A204.1 (cell line): ENCODE data around the gene SLC41A1.

Experiments
- FAIRE-seq: peaks from 2 replicates; lab custom pipeline; 2012; peaks lifted over from hg19 to GRCh38; lab: Jason Lieb, UNC

Gene SLC41A1

GRCh38 chr1:205750138-205751035, 62.6 kb downstream of the SLC41A1 start, which contains the start of gene NUCKS1:
Gene NUCKS1 (minus strand): TSS chr1:205750182. CDS start chr1:205749973, 209 bp downstream.
- FAIRE-seq = peak; percentile 99

DNA sequence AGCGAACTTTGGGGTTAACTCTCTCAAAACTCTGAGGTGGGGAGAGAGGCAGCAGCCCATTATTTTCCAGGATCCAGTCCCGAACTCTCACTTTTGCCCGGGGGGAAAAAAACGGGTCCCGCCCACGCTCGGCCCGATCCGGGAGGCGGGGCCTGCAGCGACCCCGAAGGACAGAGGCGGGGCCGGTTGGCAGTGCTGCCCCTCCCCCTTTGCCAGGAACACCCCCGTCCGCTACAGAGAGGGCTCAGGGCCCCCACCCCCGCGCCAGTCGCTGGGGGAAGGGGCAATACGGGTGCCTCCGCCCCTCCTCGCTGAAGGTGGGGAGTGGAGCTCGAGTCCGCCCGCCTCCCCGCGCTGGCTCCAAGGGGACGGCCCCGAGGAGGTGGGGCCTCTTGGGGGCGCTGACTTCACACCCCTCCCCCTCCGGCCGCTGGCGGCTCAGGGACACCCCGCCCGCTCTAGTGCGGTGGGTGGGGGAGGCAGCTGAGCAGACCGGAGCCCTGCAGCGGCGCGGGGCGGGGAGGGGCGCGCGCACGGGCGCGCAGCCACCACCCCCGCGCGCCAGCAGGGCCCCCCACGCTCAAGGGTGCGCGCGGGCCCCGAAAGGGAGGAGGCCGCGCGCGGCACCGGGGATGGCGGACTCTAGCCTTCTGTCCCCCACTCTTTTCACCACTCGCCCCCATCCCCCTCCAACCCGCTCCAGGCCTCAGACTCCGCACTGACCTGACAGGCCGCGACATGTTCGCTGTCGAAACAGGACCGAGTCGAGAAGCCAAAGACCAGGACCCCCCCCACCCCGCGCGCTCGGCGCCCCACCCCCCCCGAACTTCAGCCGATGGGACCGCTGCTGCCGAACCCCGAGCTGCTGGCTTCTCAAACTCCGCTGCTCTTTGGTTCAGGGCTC, 63.5 kb downstream of the SLC41A1 start:
- peak; percentile 89 for FAIRE-seq

GRCh38 chr1:205748403-205749233, 64.4 kb downstream of the SLC41A1 start:
- FAIRE-seq = no peak

- FAIRE-seq = no peak
Observed at GRCh38 chr1:205746757-205747412, 66.1 kb downstream of the SLC41A1 start.

DNA sequence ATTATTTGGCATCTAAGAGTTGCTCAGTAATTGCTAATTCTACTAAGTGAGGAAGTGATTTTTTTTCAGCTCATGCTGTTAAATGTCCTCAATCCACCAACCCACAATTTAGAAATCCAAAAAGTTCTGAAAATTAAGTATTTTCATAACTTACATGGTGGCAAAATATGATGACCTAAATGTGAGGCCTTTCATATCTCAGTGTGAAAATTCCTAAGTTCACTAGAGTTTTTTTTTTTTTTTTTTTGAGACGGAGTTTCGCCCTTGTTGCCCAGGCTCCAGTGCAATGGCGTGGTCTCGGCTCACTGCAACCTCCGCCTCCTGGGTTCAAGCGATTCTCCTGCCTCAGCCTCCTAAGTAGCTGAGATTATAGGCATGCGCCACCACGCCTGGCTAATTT, 68.6 kb downstream of the SLC41A1 start:
- FAIRE-seq = no peak

GRCh38 chr1:205743977-205744376, 69.0 kb downstream of the SLC41A1 start:
- no peak for FAIRE-seq

GRCh38 chr1:205741681-205742080, 71.3 kb downstream of the SLC41A1 start:
- FAIRE-seq = no peak

GRCh38 chr1:205739348-205740160, 73.4 kb downstream of the SLC41A1 start:
- FAIRE-seq = no peak
